Smooth muscle cell (in vitro differentiated cells): Measurements from ENCODE around the gene CDKAL1. TPM values are rescaled to one million over a fixed set of nuclear protein-coding genes. Genes with fewer than 3 reads are reported as not detected.
"Not testable (repeated sequence)": the region's sequence is repeated elsewhere in the genome, so short reads cannot be mapped to it uniquely, and the experiment has no call there.

Experiments used
- DNase-seq: peaks from one replicate; lab custom pipeline; 2025; ENCODE audit not compliant: unreplicated experiment; lab: John Stamatoyannopoulos, UW
- H2AFZ ChIP-seq: fragments of 200-600 bp; sonication (generic); 2 replicates; pipeline ENCODE4 v1.6.0; 2016; ENCODE audit warnings: antibody characterized with exemption, low read depth, mild to moderate bottlenecking
- H3F3A ChIP-seq: fragments of 200-600 bp; sonication (generic); 2 replicates; pipeline ENCODE4 v1.6.0; 2017; ENCODE audit warnings: antibody characterized with exemption, low read depth
- H3K27ac ChIP-seq: fragments of 200-600 bp; sonication (generic); 2 replicates; pipeline ENCODE4 v1.5.1; 2016; ENCODE audit warnings: low read depth, mild to moderate bottlenecking
- H3K27me3 ChIP-seq: fragments of 200-600 bp; sonication (generic); 2 replicates; pipeline ENCODE4 v1.6.1; 2016; ENCODE audit warnings: low read depth, mild to moderate bottlenecking
- H3K36me3 ChIP-seq: fragments of 200-600 bp; sonication (generic); 2 replicates; pipeline ENCODE4 v1.5.1; 2016; ENCODE audit warnings: low read depth
- H3K4me1 ChIP-seq: fragments of 200-600 bp; sonication (generic); 2 replicates; pipeline ENCODE4 v1.5.1; 2016; ENCODE audit warnings: low read depth
- H3K4me2 ChIP-seq: fragments of 200-600 bp; sonication (generic); 2 replicates; pipeline ENCODE4 v1.6.0; 2016; ENCODE audit warnings: mild to moderate bottlenecking
- H3K4me3 ChIP-seq: fragments of 200-600 bp; sonication (generic); 2 replicates; pipeline ENCODE4 v1.5.1; 2016; ENCODE audit warnings: mild to moderate bottlenecking
- H3K79me2 ChIP-seq: fragments of 200-600 bp; sonication (generic); 2 replicates; pipeline ENCODE4 v1.6.0; 2016; ENCODE audit warnings: low read depth, mild to moderate bottlenecking
- H3K9ac ChIP-seq: fragments of 200-600 bp; sonication (generic); 2 replicates; pipeline ENCODE4 v1.6.0; 2016; ENCODE audit warnings: low read depth
- H3K9me3 ChIP-seq: fragments of 200-600 bp; sonication (generic); replicated peaks from 2 replicates; pipeline ENCODE4 v1.5.1; 2016; ENCODE audit warnings: low read depth
- H4K20me1 ChIP-seq: fragments of 200-600 bp; sonication (generic); 2 replicates; pipeline ENCODE4 v1.6.0; 2016; ENCODE audit warnings: low read depth
- WGBS: methylation state at CpG from one replicate; pipeline ENCODE4 v1.1.7; 2016; ENCODE audit warnings: low lambda C conversion rate; 5-methylcytosine and 5-hydroxymethylcytosine counted together
- polyA plus RNA-seq: library from polyadenylated mRNA; unstranded; fragments of >200 nt; fragmentation: Nextera tagmentation; extraction: Ambion mirVana; gene quantifications from 2 replicates; pipeline ENCODE4 v1.2.1, GENCODE V29; 2016
- total RNA-seq: library from RNA; depleted of rRNA; stranded (reverse); fragments of >200 nt; gene quantifications from 2 replicates; pipeline ENCODE4 v1.2.3, GENCODE V29; 2014
- TF ChIP-seq, protein P1 (sequence below): fragments of 200-600 bp; sonication (generic); IDR thresholded peaks from 2 replicates; pipeline ENCODE4 v1.5.1; 2017; ENCODE audit warnings: borderline replicate concordance, mild to moderate bottlenecking, antibody characterized with exemption; ENCODE audit not compliant: insufficient read depth, poor library complexity, severe bottlenecking

The CDKAL1 gene
- total and polyA plus RNA-seq, 2 experiments from 2014 or later = 16.5 to 16.6 TPM

DNA sequence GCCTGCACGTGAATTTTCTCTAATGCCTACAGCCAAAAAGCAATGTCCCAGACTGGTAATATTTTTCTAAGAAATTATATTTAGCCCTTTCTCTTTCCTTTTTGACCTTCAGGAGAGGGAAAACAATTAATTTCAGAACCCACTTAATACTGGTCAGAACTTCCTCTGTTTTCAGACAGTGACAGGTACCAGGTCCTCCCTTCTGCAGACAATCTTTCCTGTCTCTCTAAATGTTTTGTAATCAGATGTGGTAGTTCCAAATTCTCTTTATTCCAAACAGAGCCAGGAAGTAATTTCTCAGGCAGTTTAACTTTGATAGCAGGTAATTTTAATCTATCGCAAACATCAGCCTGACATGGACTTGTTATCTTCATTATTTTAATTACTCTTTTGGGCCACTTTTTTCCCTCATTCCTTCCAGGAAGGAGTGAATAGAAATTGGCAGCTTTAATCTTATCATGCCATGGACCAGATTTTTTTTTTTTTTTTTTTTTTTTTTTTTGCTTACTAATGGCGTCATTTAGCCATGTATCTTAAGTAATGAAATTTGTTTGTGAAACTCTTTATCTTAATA, 710.7 kb downstream of the CDKAL1 start:
- no peaks in the 10 kb centered on the region for H4K20me1 ChIP-seq
- peaks cover 11% of the 10 kb centered on the region for H3K4me1 ChIP-seq
- H3K9me3 ChIP-seq = no peaks in the 10 kb centered on the region
- H3K4me3 ChIP-seq = no peak overlapping the region
- DNase-seq = no peak
- TF ChIP-seq, protein P1, sequence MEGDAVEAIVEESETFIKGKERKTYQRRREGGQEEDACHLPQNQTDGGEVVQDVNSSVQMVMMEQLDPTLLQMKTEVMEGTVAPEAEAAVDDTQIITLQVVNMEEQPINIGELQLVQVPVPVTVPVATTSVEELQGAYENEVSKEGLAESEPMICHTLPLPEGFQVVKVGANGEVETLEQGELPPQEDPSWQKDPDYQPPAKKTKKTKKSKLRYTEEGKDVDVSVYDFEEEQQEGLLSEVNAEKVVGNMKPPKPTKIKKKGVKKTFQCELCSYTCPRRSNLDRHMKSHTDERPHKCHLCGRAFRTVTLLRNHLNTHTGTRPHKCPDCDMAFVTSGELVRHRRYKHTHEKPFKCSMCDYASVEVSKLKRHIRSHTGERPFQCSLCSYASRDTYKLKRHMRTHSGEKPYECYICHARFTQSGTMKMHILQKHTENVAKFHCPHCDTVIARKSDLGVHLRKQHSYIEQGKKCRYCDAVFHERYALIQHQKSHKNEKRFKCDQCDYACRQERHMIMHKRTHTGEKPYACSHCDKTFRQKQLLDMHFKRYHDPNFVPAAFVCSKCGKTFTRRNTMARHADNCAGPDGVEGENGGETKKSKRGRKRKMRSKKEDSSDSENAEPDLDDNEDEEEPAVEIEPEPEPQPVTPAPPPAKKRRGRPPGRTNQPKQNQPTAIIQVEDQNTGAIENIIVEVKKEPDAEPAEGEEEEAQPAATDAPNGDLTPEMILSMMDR = no peak
- no peak overlapping the region for H3K4me2 ChIP-seq
- no peaks in the 10 kb centered on the region for H3F3A ChIP-seq
- no peaks in the 10 kb centered on the region for H3K36me3 ChIP-seq
- H2AFZ ChIP-seq = no peak overlapping the region
- no peaks in the 10 kb centered on the region for H3K79me2 ChIP-seq
- H3K9ac ChIP-seq = no peak overlapping the region
- no peak overlapping the region for H3K27ac ChIP-seq
- no peaks in the 10 kb centered on the region for H3K27me3 ChIP-seq
- WGBS = 94% methylated on average over 3 of the region's 3 CpGs

DNA sequence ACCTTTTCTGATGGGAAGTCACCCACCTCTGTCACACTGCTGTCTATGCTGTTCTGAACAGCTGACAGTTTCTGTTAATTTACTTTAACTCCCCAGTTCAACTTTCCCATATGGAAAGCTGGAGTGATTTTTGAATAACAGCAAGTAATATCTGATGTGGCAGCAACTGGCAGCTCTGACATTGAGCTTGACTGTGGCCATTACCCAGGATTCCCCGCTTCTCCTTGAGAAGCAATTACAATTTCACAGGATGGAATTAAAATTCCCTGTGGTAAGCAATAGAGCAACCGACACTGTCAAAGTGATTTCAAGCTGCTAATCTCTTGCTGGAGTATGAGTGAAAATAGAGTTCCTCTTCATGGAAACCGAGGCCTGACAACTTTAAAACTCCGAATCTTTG, 711.2 kb downstream of the CDKAL1 start:
- DNase-seq = no peak
- Histone ChIP-seq H3K79me2 (no peaks in the 10 kb centered on the region), H3K27me3 (no peaks in the 10 kb centered on the region), H3K4me1 (peaks cover 11% of the 10 kb centered on the region), H3K36me3 (no peaks in the 10 kb centered on the region), H3K27ac (no peak overlapping the region), H3K9me3 (no peaks in the 10 kb centered on the region), H2AFZ (no peak overlapping the region), H4K20me1 (no peaks in the 10 kb centered on the region), H3K4me3 (no peak overlapping the region), H3K9ac (no peak overlapping the region), H3F3A (no peaks in the 10 kb centered on the region), H3K4me2 (no peak overlapping the region)
- TF ChIP-seq, protein P1 = no peak
- WGBS = 93% methylated on average over 4 of the region's 4 CpGs

DNA sequence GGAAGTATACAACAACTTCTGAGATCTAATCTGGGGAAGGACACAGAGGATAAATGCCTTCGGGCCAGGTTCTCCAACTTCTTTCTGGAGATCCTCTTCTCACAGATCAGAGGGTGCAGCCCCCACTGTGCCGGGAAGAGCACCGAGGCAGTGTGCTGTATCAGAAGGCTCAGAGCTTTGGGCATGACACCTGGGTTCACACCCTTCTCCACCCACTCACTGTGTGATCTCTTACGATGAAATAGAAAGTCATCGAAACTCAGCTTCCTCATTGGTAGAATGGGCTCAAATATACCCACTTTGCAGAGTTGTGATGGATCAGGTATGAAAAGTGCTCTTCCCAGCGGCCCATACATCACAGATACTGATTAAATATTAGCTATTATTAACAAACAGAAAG, 711.8 kb downstream of the CDKAL1 start:
- no peaks in the 10 kb centered on the region for H3K79me2 ChIP-seq
- no peak overlapping the region for H3K4me3 ChIP-seq
- TF ChIP-seq, protein P1 = no peak
- no peak overlapping the region for H2AFZ ChIP-seq
- H3F3A ChIP-seq = no peaks in the 10 kb centered on the region
- no peaks in the 10 kb centered on the region for H4K20me1 ChIP-seq
- no peaks in the 10 kb centered on the region for H3K27me3 ChIP-seq
- no peak overlapping the region for H3K4me2 ChIP-seq
- 93% methylated on average over 6 of the region's 6 CpGs for WGBS
- no peaks in the 10 kb centered on the region for H3K9me3 ChIP-seq
- no peak overlapping the region for H3K9ac ChIP-seq
- H3K27ac ChIP-seq = no peak overlapping the region
- no peak for DNase-seq
- no peaks in the 10 kb centered on the region for H3K36me3 ChIP-seq
- peaks cover 8% of the 10 kb centered on the region for H3K4me1 ChIP-seq

DNA sequence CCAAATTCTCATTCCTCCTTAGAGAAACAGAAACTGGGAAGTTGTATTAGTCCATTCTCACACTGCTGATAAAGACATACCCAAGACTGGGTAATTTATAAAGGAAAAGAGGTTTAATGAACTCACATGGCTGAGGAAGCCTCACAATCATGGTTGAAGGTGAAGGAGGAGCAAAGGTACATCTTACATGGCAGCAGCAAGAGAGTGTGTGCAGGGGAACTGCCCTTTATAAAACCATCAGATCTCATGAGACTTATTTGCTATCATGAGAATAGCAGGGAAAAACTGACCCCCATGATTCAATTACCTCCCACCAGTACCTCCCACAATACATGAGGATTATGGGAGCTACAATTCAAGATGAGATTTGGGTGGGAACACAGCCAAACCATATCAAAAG, 720.2 kb downstream of the CDKAL1 start:
- not testable (repeated sequence) for H3K4me3 ChIP-seq, H3K4me1 ChIP-seq, H2AFZ ChIP-seq, H3K9me3 ChIP-seq, H3F3A ChIP-seq, H3K4me2 ChIP-seq, H3K9ac ChIP-seq, H4K20me1 ChIP-seq, H3K27ac ChIP-seq, H3K36me3 ChIP-seq, H3K79me2 ChIP-seq, H3K27me3 ChIP-seq, DNase-seq
